Bronchial epithelial cell (primary cell): ENCODE data around the gene WNT16. TPM values are rescaled to one million over a fixed set of nuclear protein-coding genes. Genes with fewer than 3 reads are reported as not detected.

Source experiments
- DNase-seq: peaks from one replicate; pipeline ENCODE4 v3.0.0-alpha.2; 2010; ENCODE audit warnings: low read depth
- FAIRE-seq: peaks from 2 replicates; lab custom pipeline; 2011; peaks lifted over from hg19 to GRCh38; lab: Jason Lieb, UNC
- H3K27me3 ChIP-seq: 2 replicates; pipeline ENCODE4 v1.5.1; 2011; ENCODE audit warnings: low read length; ENCODE audit not compliant: control insufficient read depth, insufficient read depth
- H3K36me3 ChIP-seq: 2 replicates; pipeline ENCODE4 v1.5.1; 2011; ENCODE audit warnings: low read length; ENCODE audit not compliant: control insufficient read depth, insufficient read depth
- H3K4me3 ChIP-seq: 2 replicates; pipeline ENCODE4 v1.5.1; 2011; ENCODE audit warnings: mild to moderate bottlenecking, low read depth, low read length, control low read depth
- CTCF ChIP-seq: IDR thresholded peaks from 2 replicates; pipeline ENCODE4 v1.5.1; 2011; ENCODE audit warnings: mild to moderate bottlenecking, moderate library complexity, low read length, control low read depth, inconsistent platforms; ENCODE audit not compliant: insufficient read depth, severe bottlenecking
- total RNA-seq: library from RNA; depleted of rRNA; stranded (reverse); fragments of >200 nt; gene quantifications from 2 replicates; pipeline ENCODE4 v1.2.1, GENCODE V29; 2014

The WNT16 gene
- total RNA-seq, 1 donor from 2014 or later, result not detected

GRCh38 chr7:121342631-121343030, 13.8 kb downstream of the WNT16 start:
- Histone ChIP-seq H3K36me3 (peaks cover 3% of the 10 kb centered on the region), H3K4me3 (no peak overlapping the region), H3K27me3 (no peaks in the 10 kb centered on the region)
- FAIRE-seq (no peak), DNase-seq (no peak)
- no peak for TF ChIP-seq CTCF

- TF ChIP-seq CTCF, result no peak
- DNase-seq (peak; percentile 11), FAIRE-seq (no peak)
- Histone ChIP-seq H3K27me3 (no peaks in the 10 kb centered on the region), H3K36me3 (peaks cover 3% of the 10 kb centered on the region), H3K4me3 (no peak overlapping the region)
Measured at GRCh38 chr7:121343302-121343701, 14.5 kb downstream of the WNT16 start.

GRCh38 chr7:121344093-121344492, 15.3 kb downstream of the WNT16 start:
- no peak for FAIRE-seq
- no peak for TF ChIP-seq CTCF

GRCh38 chr7:121344497-121344896, 15.7 kb downstream of the WNT16 start:
- TF ChIP-seq CTCF, result no peak
- H3K27me3 ChIP-seq, result no peaks in the 10 kb centered on the region
- FAIRE-seq (no peak), DNase-seq (no peak)
- peaks cover 3% of the 10 kb centered on the region for H3K36me3 ChIP-seq
- no peak overlapping the region for H3K4me3 ChIP-seq

More at GRCh38 chr7:121344093-121344492, 15.3 kb downstream of the WNT16 start:
- H3K27me3 ChIP-seq, result no peaks in the 10 kb centered on the region
- H3K4me3 ChIP-seq, result no peak overlapping the region
- DNase-seq, result no peak
- peaks cover 3% of the 10 kb centered on the region for H3K36me3 ChIP-seq

GRCh38 chr7:121351682-121352081, 22.9 kb downstream of the WNT16 start:
- no peak for TF ChIP-seq CTCF
- FAIRE-seq, result no peak
- H3K27me3 ChIP-seq, result no peaks in the 10 kb centered on the region
- H3K36me3 ChIP-seq, result peaks cover 1% of the 10 kb centered on the region
- H3K4me3 ChIP-seq, result no peak overlapping the region
- DNase-seq, result no peak

GRCh38 chr7:121352323-121352722, 23.5 kb downstream of the WNT16 start:
- no peak overlapping the region for H3K4me3 ChIP-seq
- H3K27me3 ChIP-seq, result no peaks in the 10 kb centered on the region
- FAIRE-seq, result no peak
- no peak for TF ChIP-seq CTCF
- no peak for DNase-seq
- H3K36me3 ChIP-seq, result peaks cover 1% of the 10 kb centered on the region
